B cell (primary cell): ENCODE measurements around the gene NOC2L. TPM values are rescaled to one million over a fixed set of nuclear protein-coding genes. Genes with fewer than 3 reads are reported as not detected.

Experiments
- ATAC-seq: fragments of 200-7000 bp; cut with Tn5 transposase; one replicate; pipeline ENCODE4 v1.10.0; 2021; ENCODE audit warnings: low read depth, mild to moderate bottlenecking, moderate number of reproducible peaks, moderate library complexity
- CTCF ChIA-PET: fragments of 350-600 bp; sonication (Branson Sonifier 250); formaldehyde crosslinking; loops from one replicate; lab custom pipeline; 2021; ENCODE audit warnings: antibody characterized with exemption, inconsistent platforms; lab: Charles Lee
- POLR2A ChIA-PET: fragments of 350-600 bp; sonication (Branson Sonifier 250); formaldehyde crosslinking; loops from one replicate; lab custom pipeline; 2021; ENCODE audit warnings: antibody characterized with exemption; lab: Charles Lee
- DNase-seq: peaks from one replicate; pipeline ENCODE4 v3.0.0; 2013
- H2AFZ ChIP-seq: 2 replicates; pipeline ENCODE4 v1.6.1; 2012; ENCODE audit warnings: mild to moderate bottlenecking, low read depth, low read length; ENCODE audit not compliant: insufficient read depth, poor library complexity, severe bottlenecking
- H3K27ac ChIP-seq, 2 donors: 1 replicate in 1 of 2; 2 replicates in 1 of 2; pipeline ENCODE4 v1.5.1; 2012 to 2013; ENCODE audit warnings: low read length in 2 of 2, mild to moderate bottlenecking in 2 of 2, moderate library complexity in 1 of 2
- H3K27me3 ChIP-seq, 4 experiments: fragments of 200-600 bp in 1 of 4; sonication (generic) in 1 of 4; replicated peaks in 1 of 4; 1 replicate in 2 of 4; 2 replicates in 2 of 4; pipeline versions ENCODE4 v1.6.1 to v1.7.0; 2013 to 2016; ENCODE audit warnings: low read length in 3 of 4, mild to moderate bottlenecking in 2 of 4, mixed read lengths in 1 of 4, moderate library complexity in 1 of 4; ENCODE audit not compliant: insufficient read depth in 4 of 4, control insufficient read depth in 3 of 4; ENCODE audit errors: control extremely low read depth in 1 of 4
- H3K36me3 ChIP-seq, 2 experiments: replicated peaks in 1 of 2; 1 replicate in 1 of 2; 2 replicates in 1 of 2; pipeline versions ENCODE4 v1.6.1 to v1.7.1; 2013; ENCODE audit warnings: low read length in 1 of 2; ENCODE audit not compliant: insufficient read depth in 2 of 2, control insufficient read depth in 1 of 2; ENCODE audit errors: control extremely low read depth in 1 of 2, extremely low read depth in 1 of 2
- H3K4me1 ChIP-seq, 2 donors: fragments of 200-600 bp in 1 of 2; sonication (generic) in 1 of 2; 1 replicate in 1 of 2; 2 replicates in 1 of 2; pipeline versions ENCODE4 v1.5.1 to v1.6.1; 2013 to 2017; ENCODE audit warnings: low read length in 2 of 2; ENCODE audit not compliant: control insufficient read depth in 2 of 2, insufficient read depth in 2 of 2
- H3K4me2 ChIP-seq: replicated peaks from 2 replicates; pipeline ENCODE3; 2012; ENCODE audit warnings: mild to moderate bottlenecking, low read depth, low read length; ENCODE audit not compliant: poor library complexity, severe bottlenecking
- H3K4me3 ChIP-seq, 5 experiments: fragments of 200-600 bp in 1 of 5; sonication (generic) in 1 of 5; 1 replicate in 3 of 5; 2 replicates in 2 of 5; pipeline versions ENCODE4 v1.5.1 to v1.7.0; 2011 to 2016; ENCODE audit warnings: low read length in 4 of 5, mild to moderate bottlenecking in 4 of 5, low read depth in 2 of 5, control low read depth in 1 of 5, moderate library complexity in 1 of 5; ENCODE audit not compliant: insufficient read depth in 1 of 5; ENCODE audit errors: control extremely low read depth in 1 of 5, extremely low read depth in 1 of 5
- H3K79me2 ChIP-seq: fragments of 200-600 bp; sonication (generic); one replicate; pipeline ENCODE4 v1.6.0; 2016; ENCODE audit warnings: low read length; ENCODE audit not compliant: control insufficient read depth, insufficient read depth
- H3K9ac ChIP-seq: fragments of 200-600 bp; sonication (generic); 2 replicates; pipeline ENCODE4 v1.6.1; 2017; ENCODE audit warnings: mild to moderate bottlenecking, low read length, moderate library complexity
- H3K9me3 ChIP-seq, 3 donors: one replicate each; pipeline versions ENCODE4 v1.6.1 to v1.7.1; 2013; ENCODE audit warnings: low read length in 2 of 3; ENCODE audit not compliant: control insufficient read depth in 2 of 3, insufficient read depth in 1 of 3; ENCODE audit errors: control extremely low read depth in 1 of 3
- H4K20me1 ChIP-seq: 2 replicates; pipeline ENCODE4 v1.6.0; 2012; ENCODE audit warnings: mild to moderate bottlenecking, low read length; ENCODE audit not compliant: insufficient read depth, control insufficient read depth, poor library complexity, severe bottlenecking
- H3K27ac Mint-ChIP-seq: one replicate; pipeline ENCODE4 v1.8.0; 2021; ENCODE audit warnings: mixed read lengths
- H3K27me3 Mint-ChIP-seq: one replicate; pipeline ENCODE4 v1.8.0; 2021; ENCODE audit warnings: mixed read lengths
- H3K4me1 Mint-ChIP-seq: one replicate; pipeline ENCODE4 v1.8.0; 2021; ENCODE audit warnings: mixed read lengths
- H3K4me3 Mint-ChIP-seq: one replicate; pipeline ENCODE4 v1.8.0; 2021; ENCODE audit warnings: mixed read lengths
- H3K9me3 Mint-ChIP-seq: one replicate; pipeline ENCODE4 v1.8.0; 2022; ENCODE audit warnings: mixed read lengths; ENCODE audit not compliant: insufficient read depth
- CTCF ChIP-seq: fragments of 200-600 bp; IDR thresholded peaks from one replicate; pipeline ENCODE4 v1.8.0; 2022; ENCODE audit warnings: antibody characterized with exemption, mild to moderate bottlenecking
- EZH2 ChIP-seq: IDR thresholded peaks from 2 replicates; pipeline ENCODE4 v1.6.1; 2012; ENCODE audit warnings: borderline replicate concordance, low read depth, mild to moderate bottlenecking, moderate library complexity, low read length; ENCODE audit not compliant: insufficient read depth, poor library complexity, severe bottlenecking
- WGBS: methylation state at CpG from one replicate; pipeline ENCODE4 v1.1.5; 2013; ENCODE audit warnings: missing lambda C conversion rate; ENCODE audit not compliant: insufficient coverage; 5-methylcytosine and 5-hydroxymethylcytosine counted together
- intact Hi-C: fragments of 100-400 bp; cut with micrococcal nuclease; formaldehyde crosslinking; loops from one replicate; pipeline ENCODE4 v1.10.0; 2022
- polyA plus RNA-seq: library from polyadenylated mRNA; depleted of rRNA; stranded (reverse); fragments of >200 nt; gene quantifications from 2 replicates; pipeline ENCODE4 v1.2.3, GENCODE V29; 2012
- total RNA-seq, 2 donors: library from RNA; stranded (reverse); fragments of 120-200 nt in 1 of 2; gene quantifications; 1 replicate in 1 of 2; 2 replicates in 1 of 2; pipeline versions ENCODE4 v1.2.3 to v1.2.4, GENCODE V29; 2013 to 2022

NOC2L gene
- total and polyA plus RNA-seq, 2 donors (not counting 1 experiment from before 2014, with no cell fraction given), result 48.0 to 64.1 TPM

GRCh38 chr1:969260-969855 is 10.3 kb upstream of the NOC2L start:
- Histone ChIP-seq H3K27ac (no peak overlapping the region), H3K79me2 (no peaks in the 10 kb centered on the region), H3K9me3 (peaks cover 0 to 6% (median 0%) of the 10 kb centered on the region in 3 donors), H3K4me2 (no peak overlapping the region), H3K9ac (no peak overlapping the region), H3K27me3 (peaks cover 0 to 64% (median 17%) of the 10 kb centered on the region in 4 experiments), H3K4me1 (peaks cover 13 to 16% of the 10 kb centered on the region in 2 donors), H3K36me3 (no peaks in the 10 kb centered on the region), H3K4me3 (no peak overlapping the region), H4K20me1 (no peaks in the 10 kb centered on the region), H2AFZ (no peak overlapping the region)
- POLR2A ChIA-PET, result no interaction called here
- Mint-ChIP-seq H3K4me3 (peak overlapping the region; percentile 26), H3K27me3 (peaks cover 17% of the 10 kb centered on the region), H3K4me1 (peaks cover 4% of the 10 kb centered on the region), H3K27ac (peak overlapping the region; percentile 53), H3K9me3 (no peaks in the 10 kb centered on the region)
- 90% methylated on average over 15 of the region's 15 CpGs for WGBS
- CTCF ChIA-PET, result no interaction called here
- intact Hi-C loops, result no loop called here
- ATAC-seq (no peak), DNase-seq (no peak)
- TF ChIP-seq EZH2 (no peak), CTCF (no peak)

GRCh38 chr1:967466-968343 is 8.6 kb upstream of the NOC2L start:
- ChIA-PET POLR2A (no interaction called here), CTCF (interaction anchor here (1.9 kb wide), 1 partner anchor 16 kb away, joined by 9 read pairs; no protein-coding TSS in a partner anchor)
- no peak overlapping the region for H2AFZ ChIP-seq
- peaks cover 13 to 16% of the 10 kb centered on the region in 2 donors for H3K4me1 ChIP-seq
- ATAC-seq (no peak), DNase-seq (no peak)
- H3K27ac Mint-ChIP-seq, result no peak overlapping the region
- no peak overlapping the region for H3K4me3 ChIP-seq
- peaks cover 0 to 48% (median 12%) of the 10 kb centered on the region in 4 experiments for H3K27me3 ChIP-seq
- no peaks in the 10 kb centered on the region for H3K36me3 ChIP-seq
- WGBS, result 81% methylated on average over 23 of the region's 23 CpGs
- TF ChIP-seq CTCF (no peak), EZH2 (no peak)
- H3K4me2 ChIP-seq, result peak overlapping the region; percentile 99
- H3K4me3 Mint-ChIP-seq, result peak overlapping the region; percentile 17
- H3K27me3 Mint-ChIP-seq, result peaks cover 13% of the 10 kb centered on the region
- H3K9me3 Mint-ChIP-seq, result no peaks in the 10 kb centered on the region
- peaks cover 0 to 6% (median 0%) of the 10 kb centered on the region in 3 donors for H3K9me3 ChIP-seq
- H4K20me1 ChIP-seq, result no peaks in the 10 kb centered on the region
- peaks cover 4% of the 10 kb centered on the region for H3K4me1 Mint-ChIP-seq
- intact Hi-C loops, result no loop called here
- no peak overlapping the region for H3K27ac ChIP-seq
- H3K9ac ChIP-seq, result peak overlapping the region; percentile 77
- no peaks in the 10 kb centered on the region for H3K79me2 ChIP-seq
